ENCODE data around the gene TMC5.

The TMC5 gene

GRCh38 chr16:19484096-19484495 is 66.4 kb downstream of the TMC5 start:
- no peak overlapping the region for H3K4me3 ChIP-seq (ENCODE audit: low read depth, low read length)
- TF ChIP-seq CTCF (IDR thresholded peaks at IDR 0.05; ENCODE audit: low read depth, low read length) (no peak), MAX (IDR thresholded peaks at IDR 0.05; ENCODE audit: low read depth, low read length) (no peak)
- DNase-seq (ENCODE audit: low read depth) = no peak

GRCh38 chr16:19485611-19486010 is 67.9 kb downstream of the TMC5 start:
- no peak overlapping the region for H3K4me3 ChIP-seq (ENCODE audit: low read depth, low read length)
- no peak for DNase-seq (ENCODE audit: low read depth)
- no peak for TF ChIP-seq POLR2A (IDR thresholded peaks at IDR 0.05; ENCODE audit: extremely low read depth, insufficient read length)
- TF ChIP-seq MAX (IDR thresholded peaks at IDR 0.05; ENCODE audit: low read depth, low read length) = no peak
- no peak for TF ChIP-seq CTCF (IDR thresholded peaks at IDR 0.05; ENCODE audit: low read depth, low read length)
- TF ChIP-seq MYC (IDR thresholded peaks at IDR 0.05; ENCODE audit: low read depth, low read length) = no peak

GRCh38 chr16:19486051-19486450 is 68.4 kb downstream of the TMC5 start:
- DNase-seq (ENCODE audit: low read depth) = no peak
- TF ChIP-seq CTCF (IDR thresholded peaks at IDR 0.05; ENCODE audit: low read depth, low read length) = no peak
- no peak overlapping the region for H3K4me3 ChIP-seq (ENCODE audit: low read depth, low read length)

- TF ChIP-seq POLR2A (IDR thresholded peaks at IDR 0.05; ENCODE audit: extremely low read depth, insufficient read length) (no peak), MAX (IDR thresholded peaks at IDR 0.05; ENCODE audit: low read depth, low read length) (no peak), CTCF (IDR thresholded peaks at IDR 0.05; ENCODE audit: low read depth, low read length) (no peak), MYC (IDR thresholded peaks at IDR 0.05; ENCODE audit: low read depth, low read length) (no peak)
- no peak for DNase-seq (ENCODE audit: low read depth)
- H3K4me3 ChIP-seq (ENCODE audit: low read depth, low read length) = no peak overlapping the region
These were observed 69.2 kb downstream of the TMC5 start for GRCh38 chr16:19486750-19487325.

GRCh38 chr16:19488213-19488640 is 70.5 kb downstream of the TMC5 start:
- no peak overlapping the region for H3K4me3 ChIP-seq (ENCODE audit: low read depth, low read length)
- DNase-seq (ENCODE audit: low read depth) = no peak
- TF ChIP-seq MAX (IDR thresholded peaks at IDR 0.05; ENCODE audit: low read depth, low read length) (no peak), POLR2A (IDR thresholded peaks at IDR 0.05; ENCODE audit: extremely low read depth, insufficient read length) (no peak), CTCF (IDR thresholded peaks at IDR 0.05; ENCODE audit: low read depth, low read length) (no peak), MYC (IDR thresholded peaks at IDR 0.05; ENCODE audit: low read depth, low read length) (no peak)

GRCh38 chr16:19490619-19491018 is 72.9 kb downstream of the TMC5 start:
- H3K4me3 ChIP-seq (ENCODE audit: low read depth, low read length) = no peak overlapping the region
- no peak for TF ChIP-seq CTCF (IDR thresholded peaks at IDR 0.05; ENCODE audit: low read depth, low read length)
- no peak for TF ChIP-seq MAX (IDR thresholded peaks at IDR 0.05; ENCODE audit: low read depth, low read length)
- no peak for TF ChIP-seq POLR2A (IDR thresholded peaks at IDR 0.05; ENCODE audit: extremely low read depth, insufficient read length)
- no peak for TF ChIP-seq MYC (IDR thresholded peaks at IDR 0.05; ENCODE audit: low read depth, low read length)
- DNase-seq (ENCODE audit: low read depth) = no peak

All from NB4 (cell line).